Measurements from ENCODE around the gene STAG1. TPM values are rescaled to one million over a fixed set of nuclear protein-coding genes. Genes with fewer than 3 reads are reported as not detected.
"Not testable (repeated sequence)": the region's sequence is repeated elsewhere in the genome, so short reads cannot be mapped to it uniquely, and the experiment has no call there.

Gene STAG1
- polyA plus RNA-seq, 6 donors from 2014 or later: 14.0 to 27.7 (median 25.1) TPM

- ATAC-seq (ENCODE audit: low read depth in 2 of 2) (no peak), DNase-seq (no peak)
- Mint-ChIP-seq H3K4me1 (peaks cover 35 to 71% (median 58%) of the 10 kb centered on the region in 3 donors), H3K27ac (peak overlapping the region in 4 of 6 donors; percentile 26 to 85 (median 52)), H3K9me3 (no peaks in the 10 kb centered on the region), H3K27me3 (no peaks in the 10 kb centered on the region), H3K4me3 (peak overlapping the region in 1 of 8 donors; percentile 34), H3K36me3 (peaks cover 9% of the 10 kb centered on the region in 2 donors)
Measured at GRCh38 chr3:136734382-136735070, 17.7 kb downstream of the STAG1 start.

DNA sequence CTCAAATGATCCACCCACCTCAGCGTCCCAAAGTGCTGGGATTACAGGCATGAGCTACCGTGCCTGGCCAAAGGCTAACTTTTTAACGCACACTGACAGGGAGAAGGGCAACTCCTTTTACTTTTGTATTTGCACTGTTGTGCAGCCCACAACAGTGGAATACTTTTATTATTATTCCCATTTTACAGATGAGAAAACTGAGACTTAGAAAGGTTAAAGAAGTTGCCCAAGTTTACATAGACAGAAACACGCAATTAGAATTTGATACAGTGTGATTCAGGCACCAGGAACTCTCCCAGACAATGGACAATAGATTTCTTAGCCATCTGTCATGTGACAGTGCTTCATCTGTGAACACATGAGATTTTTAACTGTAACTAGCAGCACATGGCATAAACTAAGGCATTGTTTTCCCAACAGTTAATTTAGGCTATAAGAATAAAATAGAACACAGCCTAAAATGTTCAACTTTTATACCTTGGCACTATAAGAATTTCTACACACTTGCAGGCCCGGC is 18.8 kb downstream of the STAG1 start:
- no peak for DNase-seq
- Mint-ChIP-seq H3K4me3 (peak overlapping the region in 1 of 8 donors; percentile 12), H3K36me3 (peaks cover 9% of the 10 kb centered on the region in 2 donors), H3K27me3 (no peaks in the 10 kb centered on the region), H3K9me3 (no peaks in the 10 kb centered on the region), H3K4me1 (peaks cover 40 to 76% (median 65%) of the 10 kb centered on the region in 3 donors), H3K27ac (peak overlapping the region in 1 of 6 donors; percentile 38)
- ATAC-seq (ENCODE audit: low read depth in 2 of 2): no peak

- no peak for DNase-seq
- no peak for ATAC-seq (ENCODE audit: low read depth in 2 of 2)
- H3K9me3 Mint-ChIP-seq: no peaks in the 10 kb centered on the region
- peak overlapping the region in 1 of 8 donors; percentile 7 for H3K4me3 Mint-ChIP-seq
- H3K4me1 Mint-ChIP-seq: peaks cover 43 to 83% (median 67%) of the 10 kb centered on the region in 3 donors
- H3K27ac Mint-ChIP-seq: peak overlapping the region in 5 of 6 donors; percentile 1 to 83 (median 24)
- no peaks in the 10 kb centered on the region for H3K27me3 Mint-ChIP-seq
- H3K36me3 Mint-ChIP-seq: peaks cover under 1 to 2% of the 10 kb centered on the region in 2 donors
Measured at GRCh38 chr3:136731274-136731884, 20.8 kb downstream of the STAG1 start.

DNA sequence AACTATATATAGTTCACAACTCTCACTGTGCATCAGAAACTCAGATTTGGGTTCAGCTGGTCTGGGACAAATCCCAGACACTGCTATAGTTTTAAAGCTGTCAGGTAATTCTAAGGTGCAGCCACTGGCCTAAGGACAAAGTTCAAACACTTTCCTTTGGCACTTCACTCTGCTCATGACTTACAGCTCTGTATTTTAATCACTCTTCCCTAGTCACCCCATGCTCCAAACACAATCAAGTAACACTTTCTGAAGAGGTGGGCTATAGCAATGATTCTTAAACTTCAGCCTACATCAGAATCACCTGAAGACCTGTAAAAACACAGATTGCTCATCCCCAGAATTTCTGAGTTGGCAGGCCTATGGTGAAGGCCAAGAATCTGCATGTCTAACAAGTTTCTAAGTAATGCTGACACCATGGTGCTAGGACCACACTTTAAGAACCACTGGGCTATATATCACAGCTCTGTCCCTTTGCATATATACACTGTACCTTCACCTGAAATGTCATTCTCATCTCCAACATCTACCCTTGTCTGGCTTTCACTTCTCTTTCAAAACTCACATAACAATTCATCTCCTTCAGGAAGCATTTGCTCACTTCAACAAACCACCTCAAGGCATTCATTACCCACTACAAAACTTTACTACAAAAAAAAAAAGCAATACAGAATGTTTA is 21.4 kb downstream of the STAG1 start:
- no peak overlapping the region for H3K4me3 Mint-ChIP-seq

DNA sequence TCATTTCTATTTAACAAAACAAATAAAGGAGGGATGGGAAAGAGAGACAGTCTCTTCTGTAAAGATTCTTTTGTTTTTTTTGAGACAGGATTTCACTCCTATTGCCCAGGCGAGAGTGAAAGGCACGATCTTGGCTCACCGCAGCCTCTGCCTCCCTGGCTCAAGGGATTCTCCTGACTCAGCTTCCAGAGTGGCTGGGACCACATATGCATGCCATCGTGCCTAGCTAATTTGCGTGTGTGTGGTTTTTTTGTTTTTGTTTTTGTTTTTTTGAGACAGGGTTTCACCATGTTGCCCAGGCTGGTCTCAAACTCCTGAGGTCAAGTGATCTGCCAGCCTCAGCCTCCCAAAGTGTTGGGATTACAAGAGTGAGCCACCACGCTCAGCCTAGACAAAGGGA is 23.3 kb downstream of the STAG1 start:
- Mint-ChIP-seq H3K27me3 (no peaks in the 10 kb centered on the region), H3K4me1 (peaks cover 51 to 83% (median 67%) of the 10 kb centered on the region in 3 donors), H3K4me3 (peak overlapping the region in 1 of 8 donors; percentile 35), H3K36me3 (no peaks in the 10 kb centered on the region), H3K27ac (peak overlapping the region in 2 of 6 donors; percentile 53 to 70), H3K9me3 (no peaks in the 10 kb centered on the region)
- DNase-seq: no peak
- ATAC-seq (ENCODE audit: low read depth in 2 of 2): no peak

More for the DNA sequence above, 21.4 kb downstream of the STAG1 start:
- peak; percentile 40 to 54 for ATAC-seq (ENCODE audit: low read depth in 2 of 2)
- Mint-ChIP-seq H3K9me3 (no peaks in the 10 kb centered on the region), H3K4me1 (peaks cover 47 to 85% (median 67%) of the 10 kb centered on the region in 3 donors), H3K36me3 (no peaks in the 10 kb centered on the region), H3K27ac (peak overlapping the region in 3 of 6 donors; percentile 5 to 66 (median 24)), H3K27me3 (no peaks in the 10 kb centered on the region)
- no peak for DNase-seq

DNA sequence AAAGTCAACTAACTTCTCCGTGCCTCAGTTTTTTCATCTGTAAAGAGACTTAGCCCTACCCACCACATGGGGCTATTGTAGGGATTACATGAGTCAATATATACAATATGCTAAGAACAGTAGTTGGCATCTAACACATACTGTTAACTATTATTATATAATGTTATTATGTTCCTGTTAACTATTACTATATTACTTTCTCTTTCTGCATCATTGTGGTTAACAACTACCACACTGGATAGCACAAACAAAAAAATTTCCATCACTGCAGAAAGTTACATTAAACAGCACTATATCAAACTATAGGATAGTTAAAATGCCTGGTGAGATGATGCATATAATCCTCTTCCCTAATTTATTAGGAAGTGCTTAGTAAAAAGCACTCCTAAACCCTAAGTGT is 23.7 kb downstream of the STAG1 start:
- DNase-seq (no peak), ATAC-seq (ENCODE audit: low read depth in 2 of 2) (peak in 1 of 2 donors; percentile 27)
- no peaks in the 10 kb centered on the region for H3K27me3 Mint-ChIP-seq
- H3K27ac Mint-ChIP-seq: no peak overlapping the region
- no peak overlapping the region for H3K4me3 Mint-ChIP-seq
- no peaks in the 10 kb centered on the region for H3K9me3 Mint-ChIP-seq
- H3K36me3 Mint-ChIP-seq: no peaks in the 10 kb centered on the region
- H3K4me1 Mint-ChIP-seq: peaks cover 51 to 81% (median 67%) of the 10 kb centered on the region in 3 donors

DNA sequence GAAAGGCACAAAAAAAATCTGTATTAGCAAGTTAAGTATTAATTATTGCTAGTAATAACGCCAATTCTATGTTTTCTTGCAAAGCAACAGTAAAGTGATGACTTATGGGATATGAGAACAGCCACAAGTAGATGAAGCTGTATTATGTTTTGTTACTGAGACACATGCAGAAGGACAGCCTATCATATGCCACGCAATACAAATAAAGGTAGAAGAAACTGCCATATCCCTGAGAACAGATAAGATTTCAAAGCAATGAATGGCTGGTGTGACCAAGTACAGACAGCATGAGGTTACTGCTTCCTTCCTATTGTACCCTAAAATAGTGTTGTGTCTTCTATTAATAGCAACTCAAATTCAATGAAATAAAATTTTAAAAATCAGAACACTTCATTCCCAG is 26.7 kb downstream of the STAG1 start:
- H3K36me3 Mint-ChIP-seq: no peaks in the 10 kb centered on the region
- ATAC-seq (ENCODE audit: low read depth in 2 of 2) (no peak), DNase-seq (no peak)
- peaks cover 0 to 4% (median 0%) of the 10 kb centered on the region in 7 donors for H3K9me3 Mint-ChIP-seq
- peak overlapping the region in 1 of 6 donors; percentile 5 for H3K27ac Mint-ChIP-seq
- peaks cover 47 to 63% (median 55%) of the 10 kb centered on the region in 3 donors for H3K4me1 Mint-ChIP-seq
- peak overlapping the region in 7 of 8 donors; percentile 2 to 63 (median 30) for H3K4me3 Mint-ChIP-seq
- H3K27me3 Mint-ChIP-seq: no peaks in the 10 kb centered on the region

DNA sequence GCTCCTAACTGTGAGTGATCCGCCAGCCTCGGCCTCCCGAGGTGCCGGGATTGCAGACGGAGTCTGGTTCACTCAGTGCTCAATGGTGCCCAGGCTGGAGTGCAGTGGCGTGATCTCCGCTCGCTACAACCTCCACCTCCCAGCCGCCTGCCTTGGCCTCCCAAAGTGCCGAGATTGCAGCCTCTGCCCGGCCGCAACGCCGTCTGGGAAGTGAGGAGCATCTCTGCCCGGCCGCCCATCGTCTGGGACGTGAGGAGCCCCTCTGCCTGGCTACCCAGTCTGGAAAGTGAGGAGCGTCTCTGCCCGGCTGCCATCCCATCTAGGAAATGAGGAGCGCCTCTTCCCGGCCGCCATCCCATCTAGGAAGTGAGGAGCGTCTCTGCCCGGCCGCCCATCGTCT is 29.3 kb downstream of the STAG1 start:
- Mint-ChIP-seq H3K4me1 (peaks cover 43 to 58% (median 47%) of the 10 kb centered on the region in 3 donors), H3K27ac (peak overlapping the region in 2 of 6 donors; percentile 21 to 78)
- not testable (repeated sequence) for H3K27me3 Mint-ChIP-seq; H3K4me3 Mint-ChIP-seq; H3K36me3 Mint-ChIP-seq; ATAC-seq (ENCODE audit: low read depth in 2 of 2); H3K9me3 Mint-ChIP-seq; DNase-seq

- not testable (repeated sequence) for ATAC-seq (ENCODE audit: low read depth in 2 of 2); H3K4me3 Mint-ChIP-seq; DNase-seq; H3K36me3 Mint-ChIP-seq; H3K27me3 Mint-ChIP-seq; H3K9me3 Mint-ChIP-seq; H3K27ac Mint-ChIP-seq
- peaks cover 41 to 53% (median 44%) of the 10 kb centered on the region in 3 donors for H3K4me1 Mint-ChIP-seq
Measured at GRCh38 chr3:136722399-136722798, 29.8 kb downstream of the STAG1 start.

GRCh38 chr3:136720091-136720490 is 32.1 kb downstream of the STAG1 start:
- DNase-seq (no peak), ATAC-seq (ENCODE audit: low read depth in 2 of 2) (no peak)
- H3K9me3 Mint-ChIP-seq: peaks cover 0 to 4% (median 0%) of the 10 kb centered on the region in 7 donors
- H3K27ac Mint-ChIP-seq: peak overlapping the region in 3 of 6 donors; percentile 51 to 77 (median 67)
- peaks cover 26 to 44% (median 32%) of the 10 kb centered on the region in 3 donors for H3K4me1 Mint-ChIP-seq
- H3K27me3 Mint-ChIP-seq: no peaks in the 10 kb centered on the region
- peaks cover 5 to 7% of the 10 kb centered on the region in 2 donors for H3K36me3 Mint-ChIP-seq
- H3K4me3 Mint-ChIP-seq: no peak overlapping the region

GRCh38 chr3:136716629-136717028 is 35.5 kb downstream of the STAG1 start:
- H3K27ac Mint-ChIP-seq: peak overlapping the region in 1 of 6 donors; percentile 36
- no peak for DNase-seq
- no peak overlapping the region for H3K4me3 Mint-ChIP-seq
- no peaks in the 10 kb centered on the region for H3K27me3 Mint-ChIP-seq
- H3K36me3 Mint-ChIP-seq: peaks cover 7 to 8% of the 10 kb centered on the region in 2 donors
- no peaks in the 10 kb centered on the region for H3K9me3 Mint-ChIP-seq
- peaks cover 19 to 44% (median 24%) of the 10 kb centered on the region in 3 donors for H3K4me1 Mint-ChIP-seq
- ATAC-seq (ENCODE audit: low read depth in 2 of 2): no peak

DNA sequence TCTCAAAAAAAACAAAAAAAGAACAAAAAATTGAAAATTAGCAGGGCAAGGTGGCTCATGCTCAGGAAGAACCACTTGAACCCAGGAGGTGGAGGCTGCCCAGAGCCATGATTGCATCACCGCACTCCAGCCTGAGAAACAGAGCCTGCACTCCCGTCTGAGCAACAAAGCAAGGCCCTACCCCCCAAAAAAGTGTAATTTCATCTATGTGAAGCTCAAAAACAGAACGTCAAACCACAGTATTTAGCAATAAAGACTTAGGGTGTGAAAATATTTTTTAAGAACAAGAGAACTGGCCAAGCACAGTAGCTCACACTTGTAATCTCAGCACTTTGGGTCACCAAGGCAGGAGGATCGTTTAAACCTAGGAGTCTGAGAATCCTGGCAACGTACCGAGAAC is 38.2 kb downstream of the STAG1 start:
- Mint-ChIP-seq H3K4me1 (peaks cover 10 to 42% (median 11%) of the 10 kb centered on the region in 3 donors), H3K4me3 (no peak overlapping the region), H3K27ac (peak overlapping the region in 1 of 6 donors; percentile 42)

GRCh38 chr3:136712941-136713340 is 39.2 kb downstream of the STAG1 start:
- H3K27ac Mint-ChIP-seq: peak overlapping the region in 1 of 6 donors; percentile 39
- H3K27me3 Mint-ChIP-seq: no peaks in the 10 kb centered on the region
- H3K9me3 Mint-ChIP-seq: no peaks in the 10 kb centered on the region
- no peak for ATAC-seq (ENCODE audit: low read depth in 2 of 2)
- H3K4me1 Mint-ChIP-seq: peaks cover 10 to 37% (median 11%) of the 10 kb centered on the region in 3 donors
- DNase-seq: no peak
- peaks cover 0 to 11% of the 10 kb centered on the region in 2 donors for H3K36me3 Mint-ChIP-seq
- no peak overlapping the region for H3K4me3 Mint-ChIP-seq

More for the DNA sequence above, 38.2 kb downstream of the STAG1 start:
- H3K9me3 Mint-ChIP-seq: no peaks in the 10 kb centered on the region
- ATAC-seq (ENCODE audit: low read depth in 2 of 2) (no peak), DNase-seq (no peak)
- H3K36me3 Mint-ChIP-seq: peaks cover under 1 to 13% of the 10 kb centered on the region in 2 donors
- H3K27me3 Mint-ChIP-seq: no peaks in the 10 kb centered on the region
